HG03039 (cell line): ENCODE data around the gene DHX40.
"Not testable (repeated sequence)": the region's sequence is repeated elsewhere in the genome, so short reads cannot be mapped to it uniquely, and the experiment has no call there.

Source experiments
- ATAC-seq: cut with Tn5 transposase; IDR thresholded peaks from one replicate; pipeline ENCODE4 v1.9.1; 2021; ENCODE audit warnings: mild to moderate bottlenecking, moderate library complexity; ENCODE audit not compliant: unreplicated experiment

The DHX40 gene

GRCh38 chr17:59627770-59628171 is 62.4 kb downstream of the DHX40 start:
- no peak for ATAC-seq

GRCh38 chr17:59629174-59629573 is 63.8 kb downstream of the DHX40 start:
- ATAC-seq: no peak

GRCh38 chr17:59631276-59631675 is 65.9 kb downstream of the DHX40 start:
- ATAC-seq: no peak

- no peak for ATAC-seq
Measured at GRCh38 chr17:59632398-59632797, 67.0 kb downstream of the DHX40 start.

- no peak for ATAC-seq
Measured at GRCh38 chr17:59633658-59634359, 68.4 kb downstream of the DHX40 start.

- no peak for ATAC-seq
Measured at GRCh38 chr17:59634632-59635541, 69.5 kb downstream of the DHX40 start.

GRCh38 chr17:59637611-59638310 is 72.4 kb downstream of the DHX40 start:
- ATAC-seq: no peak

- no peak for ATAC-seq
Measured at GRCh38 chr17:59638553-59638952, 73.1 kb downstream of the DHX40 start.

GRCh38 chr17:59641799-59642484 is 76.5 kb downstream of the DHX40 start:
- peak; percentile 64 for ATAC-seq

- ATAC-seq: no peak
Measured at GRCh38 chr17:59642565-59642964, 77.2 kb downstream of the DHX40 start.

- ATAC-seq: no peak
Measured at GRCh38 chr17:59643159-59644140, 78.0 kb downstream of the DHX40 start.

- no peak for ATAC-seq
Measured at GRCh38 chr17:59647288-59647687, 81.9 kb downstream of the DHX40 start.

- ATAC-seq: no peak
Measured at GRCh38 chr17:59649886-59650285, 84.5 kb downstream of the DHX40 start.

GRCh38 chr17:59650642-59651041 is 85.2 kb downstream of the DHX40 start:
- no peak for ATAC-seq

- no peak for ATAC-seq
Measured at GRCh38 chr17:59651346-59651745, 85.9 kb downstream of the DHX40 start.

- ATAC-seq: no peak
Measured at GRCh38 chr17:59652119-59652518, 86.7 kb downstream of the DHX40 start.

- ATAC-seq: not testable (repeated sequence)
Measured at GRCh38 chr17:59656624-59657023, 91.2 kb downstream of the DHX40 start.
